Stimulated activated CD4-positive, alpha-beta T cell treated with anti-CD3 and anti-CD28 coated beads, Interleukin-15, amount 100 ng/mL, for 24 hours (primary cell): ENCODE data around the gene KRT80.
A peak's percentile ranks its signal among the peaks of the same experiment; 100 is the strongest.

ENCODE experiments used
- DNase-seq: peaks from one replicate; pipeline ENCODE4 v3.0.0-alpha.2; 2020

KRT80 gene

DNA sequence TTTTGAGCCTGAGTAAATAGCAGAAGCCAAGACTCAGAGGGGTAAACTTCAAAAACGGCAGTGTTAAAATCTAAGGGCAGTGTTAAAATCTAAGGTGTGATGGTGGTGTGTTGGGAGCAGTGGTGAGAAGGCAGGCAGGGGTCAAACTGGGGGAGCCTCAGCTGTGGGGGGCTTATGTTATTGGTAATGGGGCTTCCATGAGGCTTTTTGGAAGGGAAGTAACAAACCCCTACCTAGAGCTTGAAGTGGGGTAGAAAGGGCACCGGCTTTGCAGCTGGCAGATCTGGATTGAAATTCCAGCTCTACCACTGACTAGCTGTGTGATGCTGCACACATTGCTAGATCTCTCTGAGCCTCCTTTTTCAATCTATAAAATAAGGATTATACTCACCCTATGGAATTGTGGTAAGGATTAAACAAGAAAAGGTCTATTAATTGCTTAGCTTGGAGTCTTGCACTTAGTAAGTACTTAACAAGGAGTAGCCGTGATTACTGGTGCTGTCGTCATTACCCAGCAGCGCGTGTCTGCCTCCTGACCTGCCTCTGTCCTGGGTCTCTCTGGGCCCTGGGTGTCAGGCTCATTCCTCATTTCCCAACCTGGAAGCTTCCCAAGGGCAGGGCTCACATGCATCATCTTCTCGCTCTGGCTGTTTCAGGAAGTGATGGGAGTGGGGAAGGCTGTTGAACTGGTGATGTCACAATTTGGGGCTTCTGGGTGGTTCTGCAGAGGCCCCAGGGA is 18.5 kb upstream of the KRT80 start:
- DNase-seq: no peak

DNA sequence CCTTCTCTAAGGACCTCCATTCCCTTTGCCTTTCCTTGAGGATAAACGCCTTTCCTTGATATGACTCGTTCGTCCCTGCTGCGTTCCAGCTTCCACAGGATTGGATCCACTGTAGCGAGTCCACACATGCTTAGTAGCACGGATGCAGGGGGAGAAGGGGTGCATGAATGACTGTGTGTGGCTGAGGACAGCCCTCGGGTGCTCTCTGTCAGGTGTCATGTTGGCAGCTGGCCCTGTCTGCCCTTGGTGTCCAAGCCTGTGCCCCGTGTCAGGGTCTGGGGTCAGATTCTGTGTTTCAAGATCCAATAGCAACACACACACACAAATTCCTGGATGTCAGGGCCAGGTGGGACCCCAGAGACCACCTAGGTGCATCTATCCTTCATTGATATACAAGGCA is 17.5 kb upstream of the KRT80 start:
- no peak for DNase-seq

DNA sequence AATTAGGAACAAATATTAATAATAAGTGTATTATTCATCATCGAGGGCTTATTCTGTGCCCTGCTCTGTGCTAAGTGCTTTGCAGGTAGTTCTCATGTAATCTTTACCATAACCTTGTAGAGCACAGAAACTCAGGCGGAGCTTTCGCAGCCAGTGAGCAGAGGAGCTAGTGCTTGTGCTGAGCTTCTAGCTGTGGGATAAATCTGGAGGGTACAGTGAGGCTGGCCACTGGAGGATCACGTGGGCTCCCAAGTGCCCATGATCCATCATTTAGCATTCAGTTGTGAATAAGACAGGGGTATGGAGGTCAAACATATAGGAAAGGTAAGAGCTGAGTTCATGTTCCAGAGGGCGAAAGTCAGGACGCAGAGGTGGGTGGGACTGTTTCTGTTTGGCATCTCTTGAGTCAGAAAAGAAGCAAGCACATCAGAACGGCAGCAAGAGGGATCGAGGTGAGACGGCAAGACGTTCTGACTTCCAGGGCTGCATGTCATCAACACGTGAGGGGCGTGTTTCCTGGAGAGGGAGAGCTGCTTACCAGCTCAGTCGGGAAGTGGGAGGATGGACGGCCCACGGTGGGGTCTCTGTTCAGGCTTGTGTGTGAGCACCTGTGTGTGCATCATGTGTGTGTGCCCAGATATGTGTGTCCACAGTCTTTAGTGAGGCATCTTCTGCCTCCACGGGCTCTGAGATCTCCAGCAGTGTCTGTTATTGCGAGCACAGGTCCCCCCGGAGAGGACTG is 16.8 kb upstream of the KRT80 start:
- no peak for DNase-seq

DNA sequence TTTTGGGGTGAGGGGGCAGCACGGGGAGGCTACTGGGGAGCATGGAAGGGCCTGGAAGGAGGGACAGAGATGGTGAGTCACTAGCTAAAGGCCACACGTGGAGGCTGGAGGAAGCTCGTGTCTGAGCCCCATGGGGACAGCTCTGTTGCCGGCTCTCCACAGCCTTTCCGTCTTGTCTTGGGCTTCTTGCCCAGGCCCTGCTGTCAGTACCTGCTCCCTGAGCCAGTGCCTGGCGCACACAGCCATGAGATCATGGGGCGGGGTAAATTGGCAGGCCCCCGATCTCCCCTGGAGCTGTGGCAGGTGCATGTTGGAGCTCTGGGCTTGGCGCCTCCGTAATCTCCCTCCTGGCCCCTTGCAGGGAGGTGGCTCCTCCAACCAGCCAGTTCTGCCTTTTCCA is 16.1 kb upstream of the KRT80 start:
- no peak for DNase-seq

DNA sequence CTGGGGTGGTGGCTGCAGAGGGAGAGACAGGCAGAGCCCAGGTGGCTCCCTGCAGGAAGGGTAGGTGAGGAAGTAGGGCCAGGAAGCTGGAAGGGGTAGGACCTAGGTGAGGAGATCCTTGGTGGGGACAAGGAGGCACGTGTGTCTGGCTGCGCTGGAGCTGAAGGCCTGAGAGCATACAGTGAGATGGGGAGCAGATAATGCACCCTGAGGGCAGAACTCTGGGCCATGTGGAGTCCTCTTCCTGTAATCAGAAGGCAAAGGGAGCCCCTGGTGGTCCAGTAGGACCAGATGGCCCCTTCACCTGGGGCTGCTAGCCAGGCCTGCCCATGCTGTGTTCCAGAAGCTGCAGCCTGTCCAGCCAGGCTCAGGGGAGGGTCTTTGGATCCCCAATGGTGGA is 15.3 kb upstream of the KRT80 start:
- no peak for DNase-seq

DNA sequence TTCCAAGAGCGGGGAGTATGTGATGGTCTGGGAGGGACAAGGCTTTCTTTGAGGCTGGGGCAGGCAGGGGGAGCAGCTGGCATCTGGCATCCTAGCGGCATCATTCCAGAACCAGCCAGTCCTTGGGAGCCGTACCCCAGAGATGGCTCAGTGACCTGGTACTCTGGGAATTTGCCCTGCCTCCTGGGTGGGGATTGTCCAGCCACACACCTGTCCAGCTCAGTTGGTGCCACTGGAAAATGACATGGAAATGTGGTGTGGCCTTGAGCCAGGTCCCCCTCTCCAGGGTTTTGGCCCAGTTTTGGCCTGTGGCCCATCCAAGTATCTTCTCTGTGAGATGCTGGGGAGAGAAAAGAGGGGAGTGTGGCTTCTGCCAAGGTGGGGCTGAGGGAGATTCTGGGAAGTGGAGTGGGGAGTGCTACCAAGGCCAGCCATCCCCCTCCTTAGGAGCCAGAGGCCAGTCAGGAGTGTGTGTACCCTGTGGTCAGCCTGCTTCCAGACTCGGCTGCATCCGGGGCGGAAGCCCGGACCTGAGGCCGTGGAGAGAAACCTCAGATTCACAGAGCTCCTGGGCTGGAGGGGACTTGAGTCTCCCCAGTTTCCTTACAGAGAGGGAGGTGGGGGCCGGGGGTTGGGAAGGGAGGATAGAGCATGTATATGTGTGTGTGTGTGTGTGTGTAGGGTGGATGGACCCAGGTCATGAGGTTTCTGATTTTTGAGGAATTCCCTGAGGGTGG is 14.7 kb upstream of the KRT80 start:
- no peak for DNase-seq

DNA sequence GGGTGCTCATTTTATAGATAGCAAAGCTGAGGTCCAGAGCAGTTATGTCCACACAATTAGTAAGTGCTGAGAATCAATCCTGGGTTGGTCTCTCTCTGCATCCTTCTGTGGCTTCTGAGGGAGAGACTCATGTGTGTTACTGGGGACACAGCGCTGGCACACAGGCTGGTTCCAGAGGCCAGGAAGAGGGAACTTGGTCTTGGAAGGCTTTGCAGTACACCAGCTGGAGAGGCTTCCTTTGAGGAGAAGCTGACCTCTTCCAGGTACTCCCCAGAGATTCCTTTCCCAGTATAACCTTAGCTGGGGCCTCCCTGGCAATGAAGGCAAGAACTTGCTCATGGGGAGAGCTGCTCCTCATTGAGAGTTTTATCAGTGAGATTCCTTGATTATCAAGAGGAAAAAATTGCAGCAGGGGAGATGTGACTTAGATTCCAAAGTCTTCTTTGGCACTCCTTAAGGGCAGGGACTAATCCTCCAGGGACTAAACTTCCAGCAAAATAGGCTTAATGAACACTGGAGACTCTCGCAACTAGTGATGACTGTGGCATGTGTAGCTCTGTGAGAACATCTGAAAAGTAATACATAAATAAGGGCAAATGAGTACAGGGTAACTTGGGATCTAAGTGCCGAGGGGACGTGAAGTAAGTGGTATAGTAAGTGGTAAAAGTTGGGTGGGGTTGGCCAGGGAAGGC is 13.9 kb upstream of the KRT80 start:
- no peak for DNase-seq

DNA sequence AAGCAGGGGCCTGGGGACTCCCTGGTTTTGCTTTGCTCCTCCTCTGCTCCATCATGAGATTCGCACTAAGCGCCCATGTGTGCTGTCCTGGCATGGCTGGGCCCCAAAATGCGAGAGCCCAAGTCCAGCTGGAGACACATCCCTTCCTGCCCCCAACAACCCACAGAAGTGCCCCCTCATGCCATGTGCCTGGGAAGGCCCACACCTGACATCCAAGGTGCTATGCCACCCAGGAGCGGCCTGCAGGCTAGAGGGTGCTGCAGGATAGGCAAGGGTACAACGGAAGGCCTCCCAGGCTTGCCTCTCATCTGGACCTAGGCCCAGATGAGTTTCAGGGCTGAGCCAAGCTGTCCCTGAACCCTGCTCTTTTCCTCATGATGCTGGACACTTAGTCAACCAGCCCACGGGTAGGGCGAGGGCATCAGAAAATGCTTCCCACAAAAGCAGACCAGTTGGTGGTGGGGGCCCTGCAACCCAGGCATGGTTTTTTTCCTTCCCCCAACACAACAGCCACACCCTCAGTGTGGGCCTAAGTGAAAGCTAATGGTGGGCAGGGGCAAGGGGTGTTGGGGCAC is 13.2 kb upstream of the KRT80 start:
- no peak for DNase-seq

DNA sequence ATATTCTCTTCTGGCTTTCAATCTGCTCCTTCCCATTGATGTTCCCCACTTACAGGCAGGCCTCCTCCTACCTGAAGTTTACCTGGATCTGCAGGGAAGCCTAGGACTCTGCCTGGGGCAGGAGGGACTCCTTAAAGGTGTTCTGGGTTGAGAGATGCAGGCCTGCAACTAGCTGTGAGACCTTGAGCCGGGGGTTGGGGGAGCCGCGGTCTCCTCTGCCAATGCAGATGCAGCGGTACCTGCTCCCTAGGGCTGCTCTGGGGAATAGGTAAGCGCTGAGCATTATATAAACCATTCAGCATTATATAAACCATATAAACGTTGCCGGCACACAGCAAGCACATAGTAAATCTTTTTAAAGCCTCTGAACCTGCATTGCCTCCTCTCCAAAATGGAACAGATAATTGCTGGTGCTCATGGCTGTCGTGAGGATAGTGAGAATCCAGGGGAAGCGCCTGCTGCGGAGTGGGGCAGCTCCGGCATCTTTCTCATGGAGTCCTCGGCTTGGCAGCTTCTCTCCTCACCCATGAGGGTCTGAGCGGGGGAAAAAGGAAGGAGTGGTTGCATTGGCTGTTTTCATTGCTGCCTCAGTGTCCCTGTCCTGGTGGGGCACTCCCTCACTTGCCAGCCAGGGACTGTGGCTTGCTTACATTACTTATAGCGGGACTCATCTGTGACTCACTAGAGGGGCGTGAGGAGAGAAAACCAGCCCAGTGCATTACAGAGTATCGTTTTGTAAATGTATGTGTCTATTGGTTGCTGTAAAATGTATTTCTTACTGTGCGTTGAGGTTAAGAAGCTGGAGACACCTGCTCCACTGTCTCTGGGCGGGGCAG is 12.5 kb upstream of the KRT80 start:
- DNase-seq: no peak

DNA sequence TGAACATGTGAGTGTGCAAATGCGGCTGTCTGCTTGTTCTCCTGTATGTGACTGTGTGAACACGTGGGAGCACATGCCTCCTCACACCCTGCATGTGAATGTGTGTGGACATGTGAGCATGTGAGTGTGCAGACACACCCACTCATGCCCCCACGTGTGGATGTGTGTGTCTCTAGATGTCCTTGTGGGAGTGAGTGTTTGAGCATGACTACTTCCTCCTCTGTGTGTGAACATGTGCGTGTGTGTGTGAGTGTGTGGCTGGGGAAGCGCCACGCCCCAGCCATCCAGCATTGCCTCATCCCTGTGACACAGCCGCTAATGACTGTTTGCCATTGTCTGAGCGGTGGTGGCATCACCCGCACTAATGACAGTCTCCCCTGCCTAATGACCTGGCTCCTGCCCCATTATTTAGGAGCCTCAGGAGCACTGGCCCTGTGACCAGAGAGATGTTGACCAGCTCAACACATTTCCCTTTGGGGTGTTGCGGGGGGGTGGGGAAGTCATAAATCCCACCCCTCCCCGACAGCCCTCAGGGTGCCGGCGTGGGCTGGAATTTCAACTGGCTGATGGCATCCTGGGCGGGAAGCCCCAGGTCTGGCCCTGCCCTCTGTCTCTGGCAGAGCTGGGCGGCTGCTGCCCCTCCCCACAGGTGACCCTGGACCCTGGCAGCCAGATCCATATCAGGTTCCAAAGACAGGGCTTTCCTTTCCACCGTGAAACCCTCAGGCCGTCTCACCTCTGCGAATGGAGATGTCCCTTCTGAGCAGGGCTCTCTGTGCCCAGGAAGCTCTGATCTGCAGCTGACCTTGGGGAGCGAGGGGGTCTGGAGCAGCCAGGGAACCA is 11.5 kb upstream of the KRT80 start:
- DNase-seq: peak; percentile 13

DNA sequence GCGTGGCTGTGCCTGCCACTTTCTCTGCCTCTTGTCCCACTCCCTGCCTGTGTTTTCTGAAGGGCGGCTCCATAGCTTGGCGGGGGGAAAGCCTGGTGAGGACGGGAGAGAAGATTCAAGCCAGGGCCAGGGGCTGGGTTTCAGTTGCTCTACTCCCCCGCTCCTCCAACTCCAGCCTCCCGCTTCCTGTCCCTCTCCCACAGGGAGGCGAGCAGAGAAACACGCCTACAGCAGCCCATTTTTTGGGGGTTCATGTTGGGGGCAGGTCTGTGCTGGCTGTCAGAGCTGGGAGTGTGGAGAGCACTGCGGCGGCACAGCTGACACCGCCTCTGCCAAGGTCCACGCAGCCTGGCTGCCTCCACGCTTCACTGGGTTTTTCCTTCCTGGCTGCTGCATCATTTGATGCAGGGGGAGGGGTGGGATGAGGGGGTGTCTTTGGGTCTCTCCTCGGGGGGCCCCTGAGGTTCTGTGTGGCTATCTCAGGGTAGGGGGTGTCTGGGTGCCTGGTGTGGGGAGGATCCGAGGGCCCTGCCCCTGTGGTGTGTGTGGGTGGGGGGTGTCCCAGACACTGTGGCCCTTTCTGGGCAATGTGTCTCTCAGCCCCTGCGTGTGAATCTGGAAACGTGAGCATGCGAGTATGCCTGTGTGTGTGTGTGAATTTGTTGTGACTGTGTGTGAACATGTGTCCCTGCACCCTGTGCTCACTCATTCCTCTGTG is 10.7 kb upstream of the KRT80 start:
- peak; percentile 14 for DNase-seq

DNA sequence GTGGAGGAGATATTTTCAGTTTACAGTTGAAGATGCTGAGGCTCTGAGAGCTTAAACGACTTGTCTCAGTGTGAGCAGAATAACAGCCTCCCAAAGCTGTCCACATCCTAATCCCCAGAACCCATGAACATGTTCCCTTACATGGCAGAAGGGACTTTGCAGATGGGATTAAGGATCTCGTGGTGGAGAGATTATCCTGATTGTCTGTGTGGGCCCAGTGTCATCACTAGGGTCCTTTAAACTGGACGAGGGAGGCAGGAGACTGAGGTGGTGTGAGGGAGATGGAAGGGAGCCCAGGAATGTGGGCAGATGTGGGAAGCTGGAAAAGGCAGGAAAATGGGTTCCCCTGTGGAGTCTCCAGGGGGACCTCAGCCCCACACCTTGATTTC is 9.6 kb upstream of the KRT80 start:
- DNase-seq: no peak

DNA sequence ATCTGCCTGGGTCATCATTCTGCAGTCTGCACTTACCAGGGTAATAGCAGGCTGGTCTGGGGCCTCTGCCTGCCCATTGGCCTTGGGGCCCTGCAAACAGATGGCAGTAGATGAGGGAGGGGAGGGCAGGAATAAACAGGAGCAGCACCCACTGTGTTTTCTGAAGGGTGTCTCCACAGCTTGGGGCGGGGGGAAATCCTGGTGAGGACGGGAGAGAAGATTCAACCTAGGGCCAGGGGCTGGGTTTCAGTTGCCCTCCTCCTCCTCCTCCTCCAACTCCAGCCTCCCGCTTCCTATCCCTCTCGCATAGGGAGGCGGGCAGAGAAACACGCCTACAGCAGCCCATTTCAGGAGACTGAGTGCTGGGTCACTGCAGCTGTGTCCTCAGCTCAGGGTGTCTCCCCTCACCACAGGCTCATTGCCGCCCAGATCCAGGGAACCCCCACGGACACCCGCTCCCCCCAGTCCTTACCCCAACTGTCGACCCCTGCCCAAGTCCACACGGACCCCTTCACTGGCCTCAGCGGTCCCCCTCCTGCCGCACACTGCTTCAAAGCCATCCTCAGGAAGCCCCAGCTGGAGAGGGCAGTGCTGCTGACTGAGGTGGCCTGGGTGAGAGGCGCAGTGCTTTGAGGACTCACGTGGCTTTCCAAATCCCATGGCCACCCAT is 9.1 kb upstream of the KRT80 start:
- no peak for DNase-seq

DNA sequence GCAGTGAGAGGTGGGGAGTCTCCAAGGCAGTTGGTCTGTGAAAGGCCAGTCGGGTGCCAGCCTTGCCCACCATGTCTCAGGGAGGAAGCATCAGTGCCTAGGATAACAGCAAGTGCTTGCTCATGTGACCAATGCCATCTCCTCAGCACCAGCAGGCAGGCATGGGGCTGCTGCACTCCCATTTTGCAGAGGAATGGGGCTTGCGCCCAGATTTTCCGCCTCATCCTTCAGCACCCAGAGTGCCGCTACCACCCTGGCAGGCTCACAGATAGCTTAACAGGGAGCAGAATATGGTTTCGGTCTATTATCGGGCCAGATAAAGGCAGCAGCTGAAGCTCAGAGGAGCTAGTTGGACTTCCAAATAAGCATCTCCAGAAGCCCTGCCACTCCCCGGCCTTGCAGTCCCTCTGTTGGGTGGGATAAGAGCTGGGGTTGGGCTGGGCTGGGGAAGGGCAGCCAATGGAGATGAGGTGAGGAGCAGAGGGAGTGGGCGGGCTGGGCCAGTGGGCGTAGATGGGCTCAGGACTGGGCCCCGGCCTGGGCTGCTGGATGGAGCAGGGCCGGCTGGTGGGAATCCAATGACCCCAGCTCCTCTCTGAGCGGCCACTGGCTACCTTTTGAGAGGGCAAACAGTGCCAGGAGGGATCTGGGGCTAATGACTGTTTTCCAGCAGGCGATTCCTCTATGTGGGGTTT is 8.4 kb upstream of the KRT80 start:
- no peak for DNase-seq

DNA sequence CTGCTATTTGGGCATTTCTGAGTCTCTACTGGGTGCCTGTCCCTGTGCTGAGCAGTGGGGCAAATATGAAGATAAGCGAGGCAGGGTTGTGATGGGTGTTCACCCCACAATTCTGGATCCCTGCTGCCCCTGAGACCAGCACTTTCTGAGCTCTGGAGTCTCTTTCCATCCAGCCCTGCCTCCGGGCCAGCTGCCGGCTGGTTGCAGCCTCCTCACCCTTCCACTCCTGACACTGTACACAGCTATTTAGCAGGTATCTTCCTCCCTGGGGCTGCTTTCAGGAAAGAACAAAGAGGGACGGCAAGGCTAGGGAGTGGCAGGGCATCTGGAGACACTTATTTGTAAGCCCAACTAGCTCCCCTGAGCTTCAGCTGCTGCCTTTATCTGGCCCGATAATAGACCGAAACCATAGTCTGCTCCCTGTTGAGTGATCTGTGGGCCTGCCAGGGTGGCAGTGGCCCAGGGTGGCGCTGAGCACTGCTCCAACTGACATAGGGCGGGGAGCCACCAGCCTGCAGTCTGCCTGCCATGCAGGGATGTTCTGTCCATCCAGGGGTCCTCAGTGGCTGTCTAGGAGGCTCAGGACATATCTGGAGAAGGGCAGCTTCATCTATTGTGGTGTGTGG is 7.6 kb upstream of the KRT80 start:
- DNase-seq: no peak

DNA sequence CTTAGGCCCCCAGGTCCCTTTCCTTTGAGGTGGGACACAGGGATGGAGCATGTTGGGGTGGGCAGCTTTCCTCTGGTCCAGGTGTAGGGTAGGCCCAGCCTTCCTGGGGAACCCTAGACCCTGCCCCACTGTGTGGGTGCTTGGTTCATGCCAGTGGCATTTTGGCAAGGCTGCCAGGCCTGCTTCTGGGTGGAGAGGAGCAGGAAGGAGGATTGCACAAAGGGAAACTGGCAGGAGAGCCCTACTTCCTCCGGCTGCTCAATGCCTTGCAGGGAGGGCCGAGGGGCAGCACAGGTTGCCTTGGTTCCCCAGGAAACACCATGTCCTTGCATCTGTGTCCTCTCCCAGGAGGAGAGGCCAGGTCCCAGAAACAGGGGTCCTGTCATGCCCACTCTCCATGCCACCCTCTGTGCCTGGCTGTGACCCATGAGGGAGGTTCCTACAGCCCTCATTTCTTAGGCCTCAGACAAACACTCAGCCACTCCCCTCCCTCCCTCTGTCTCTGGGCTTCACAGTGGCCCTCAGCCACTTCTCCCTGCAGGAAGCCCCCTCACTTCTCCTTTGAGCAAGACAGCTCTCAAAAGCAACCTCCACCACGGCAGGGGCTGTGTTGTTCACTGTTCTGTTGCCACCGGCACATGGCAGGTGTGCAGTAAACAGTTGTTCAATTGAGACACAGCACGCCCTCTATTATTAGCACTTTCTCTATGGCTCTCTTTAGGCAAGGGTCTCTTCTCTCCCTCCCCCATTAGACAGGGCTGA is 6.8 kb upstream of the KRT80 start:
- no peak for DNase-seq

DNA sequence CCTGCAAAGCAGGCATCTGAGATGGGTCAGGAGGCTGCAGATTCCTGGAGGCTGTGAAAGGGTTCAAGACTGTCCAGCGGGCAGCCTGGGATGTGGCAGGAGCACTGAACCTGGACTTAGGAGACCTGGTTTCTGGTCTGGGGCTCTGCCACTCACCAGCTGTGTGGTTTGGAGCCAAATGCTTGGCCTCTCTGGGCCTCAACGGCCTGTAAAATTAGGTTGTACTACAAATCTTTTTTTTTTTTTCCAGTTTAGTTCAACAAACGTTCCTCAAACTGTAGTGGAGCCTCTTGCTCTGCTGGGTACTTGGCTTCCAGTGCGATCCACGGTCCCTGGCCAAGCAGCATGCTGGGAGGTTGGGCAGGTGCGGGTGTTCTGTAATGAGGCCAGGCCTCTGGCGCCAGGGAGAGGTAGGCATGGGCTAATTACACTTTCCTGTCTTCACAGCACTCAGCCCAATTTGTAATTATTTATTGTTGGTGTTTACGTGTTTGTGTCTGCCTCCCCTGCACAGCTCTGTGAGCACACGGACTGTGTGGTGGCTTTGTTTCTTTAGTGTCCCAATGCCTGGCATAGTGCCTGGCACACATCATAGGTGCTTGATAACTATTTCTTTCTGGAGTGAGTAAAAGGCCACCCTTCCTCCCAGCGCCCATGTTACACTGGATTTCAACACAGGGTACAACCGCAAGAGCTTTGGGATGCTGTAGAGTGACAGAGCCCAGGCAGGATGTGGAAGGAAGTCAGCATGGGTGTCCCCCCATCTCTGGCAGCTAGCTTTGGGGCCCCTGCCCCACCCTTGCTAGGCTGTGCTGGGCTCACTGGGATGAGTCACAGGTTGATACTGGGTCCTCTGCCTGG is 5.8 kb upstream of the KRT80 start:
- no peak for DNase-seq
